Measurements from ENCODE around the gene THSD4.

THSD4 gene

GRCh38 chr15:71603379-71603778 lies 488.1 kb downstream of the THSD4 start:
- no peak for DNase-seq

- DNase-seq, result no peak
These were observed 492.1 kb downstream of the THSD4 start for GRCh38 chr15:71607383-71607782.

- no peak for DNase-seq
These were observed 495.7 kb downstream of the THSD4 start for GRCh38 chr15:71610728-71611552.

GRCh38 chr15:71611553-71612396 lies 496.5 kb downstream of the THSD4 start:
- no peak for DNase-seq

- no peak for DNase-seq
These were observed 497.1 kb downstream of the THSD4 start for GRCh38 chr15:71612397-71612722.

- no peak for DNase-seq
These were observed 497.6 kb downstream of the THSD4 start for GRCh38 chr15:71612869-71613268.

- DNase-seq, result no peak
These were observed 507.8 kb downstream of the THSD4 start for GRCh38 chr15:71623111-71623510.

- no peak for DNase-seq
These were observed 511.4 kb downstream of the THSD4 start for GRCh38 chr15:71626596-71627088.

GRCh38 chr15:71627188-71627587 lies 511.9 kb downstream of the THSD4 start:
- no peak for DNase-seq

GRCh38 chr15:71627604-71628003 lies 512.3 kb downstream of the THSD4 start:
- no peak for DNase-seq

GRCh38 chr15:71628988-71629770 lies 513.9 kb downstream of the THSD4 start:
- no peak for DNase-seq

- no peak for DNase-seq
These were observed 514.7 kb downstream of the THSD4 start for GRCh38 chr15:71629781-71630474.

- no peak for DNase-seq
These were observed 515.2 kb downstream of the THSD4 start for GRCh38 chr15:71630475-71630809.

- no peak for DNase-seq
These were observed 517.4 kb downstream of the THSD4 start for GRCh38 chr15:71632576-71633195.

GRCh38 chr15:71634820-71635560 lies 519.7 kb downstream of the THSD4 start:
- no peak for DNase-seq

GRCh38 chr15:71635735-71636134 lies 520.5 kb downstream of the THSD4 start:
- no peak for DNase-seq

GRCh38 chr15:71638876-71639275 lies 523.6 kb downstream of the THSD4 start:
- no peak for DNase-seq

- DNase-seq, result no peak
These were observed 524.2 kb downstream of the THSD4 start for GRCh38 chr15:71639471-71639870.

- DNase-seq, result no peak
These were observed 528.6 kb downstream of the THSD4 start for GRCh38 chr15:71643918-71644317.

- no peak for DNase-seq
These were observed 531.7 kb downstream of the THSD4 start for GRCh38 chr15:71646767-71647486.

- DNase-seq, result no peak
These were observed 532.2 kb downstream of the THSD4 start for GRCh38 chr15:71647487-71647808.
